ENCODE measurements around the gene ARHGAP32. TPM values are rescaled to one million over a fixed set of nuclear protein-coding genes. Genes with fewer than 3 reads are reported as not detected.
"Not testable (repeated sequence)": the region's sequence is repeated elsewhere in the genome, so short reads cannot be mapped to it uniquely, and the experiment has no call there.

Gene ARHGAP32
- total RNA-seq, 4 donors from 2014 or later, result 49.1 to 54.9 (median 49.3) TPM

- DNase-seq (ENCODE audit: low spot score in 2 of 2), result no peak
- intact Hi-C loops (cut with DNase I; ENCODE audit: low total_unique reads), result no loop called here
- 94 to 95% methylated on average over 6 of the region's 6 CpGs for WGBS, 2 donors
- no peak overlapping the region for H3K4me3 ChIP-seq (ENCODE audit: low read depth, poor library complexity, severe bottlenecking)
- TF ChIP-seq CTCF (IDR thresholded peaks at IDR 0.05) (no peak), POLR2A (IDR thresholded peaks at IDR 0.05) (no peak)
Observed at GRCh38 chr11:129195682-129196081, 3.6 kb upstream of the ARHGAP32 start.

- no peak overlapping the region for H3K4me3 ChIP-seq (ENCODE audit: low read depth, poor library complexity, severe bottlenecking)
- 45% methylated on average over 4 of the region's 4 CpGs for WGBS, 2 donors
- no peak for DNase-seq (ENCODE audit: low spot score in 2 of 2)
- TF ChIP-seq CTCF (IDR thresholded peaks at IDR 0.05) (no peak), POLR2A (IDR thresholded peaks at IDR 0.05) (no peak)
- intact Hi-C loops (cut with DNase I; ENCODE audit: low total_unique reads), result no loop called here
Observed at GRCh38 chr11:129191649-129192048, 476 bp downstream of the ARHGAP32 start.

GRCh38 chr11:129190087-129190486 is 2.0 kb downstream of the ARHGAP32 start:
- no peak overlapping the region for H3K4me3 ChIP-seq (ENCODE audit: low read depth, poor library complexity, severe bottlenecking)
- no peak for DNase-seq (ENCODE audit: low spot score in 2 of 2)
- intact Hi-C loops (cut with DNase I; ENCODE audit: low total_unique reads), result no loop called here
- TF ChIP-seq CTCF (IDR thresholded peaks at IDR 0.05) (no peak), POLR2A (IDR thresholded peaks at IDR 0.05) (no peak)
- 28 to 38% methylated on average over 4 of the region's 4 CpGs for WGBS, 2 donors

- 79 to 90% methylated on average over 1 of the region's 1 CpG for WGBS, 2 donors
- intact Hi-C loops (cut with DNase I; ENCODE audit: low total_unique reads), result no loop called here
- no peak for TF ChIP-seq POLR2A (IDR thresholded peaks at IDR 0.05)
- no peak for TF ChIP-seq CTCF (IDR thresholded peaks at IDR 0.05)
- no peak overlapping the region for H3K4me3 ChIP-seq (ENCODE audit: low read depth, poor library complexity, severe bottlenecking)
- no peak for DNase-seq (ENCODE audit: low spot score in 2 of 2)
Observed at GRCh38 chr11:129189646-129190045, 2.5 kb downstream of the ARHGAP32 start.

GRCh38 chr11:129185082-129185481 is 7.0 kb downstream of the ARHGAP32 start:
- DNase-seq (ENCODE audit: low spot score in 2 of 2); H3K4me3 ChIP-seq (ENCODE audit: low read depth, poor library complexity, severe bottlenecking); intact Hi-C loops (cut with DNase I; ENCODE audit: low total_unique reads): not testable (repeated sequence)
- WGBS, 2 donors, result 81 to 82% methylated on average over 2 of the region's 2 CpGs

- intact Hi-C loops (cut with DNase I; ENCODE audit: low total_unique reads), result no loop called here
- DNase-seq (ENCODE audit: low spot score in 2 of 2), result no peak
- H3K4me3 ChIP-seq (ENCODE audit: low read depth, poor library complexity, severe bottlenecking), result no peak overlapping the region
- WGBS, 2 donors, result 73 to 88% methylated on average over 2 of the region's 2 CpGs
- TF ChIP-seq POLR2A (IDR thresholded peaks at IDR 0.05) (no peak), CTCF (IDR thresholded peaks at IDR 0.05) (no peak)
Observed at GRCh38 chr11:129184581-129184980, 7.5 kb downstream of the ARHGAP32 start.

Data from lower leg skin (tissue), 4 donors.